GM19328 (cell line): Measurements from ENCODE around the gene ASTN2.

Experiments used
- ATAC-seq: cut with Tn5 transposase; IDR thresholded peaks from one replicate; pipeline ENCODE4 v1.9.1; 2021; ENCODE audit warnings: mild to moderate bottlenecking, moderate library complexity; ENCODE audit not compliant: unreplicated experiment

The ASTN2 gene

GRCh38 chr9:117414220-117414905, 494 bp downstream of the ASTN2 start:
- no peak for ATAC-seq

- no peak for ATAC-seq
Measured at GRCh38 chr9:117413346-117414219, 1.3 kb downstream of the ASTN2 start.

- no peak for ATAC-seq
Measured at GRCh38 chr9:117412841-117413240, 2.0 kb downstream of the ASTN2 start.

- no peak for ATAC-seq
Measured at GRCh38 chr9:117412006-117412715, 2.7 kb downstream of the ASTN2 start.

- ATAC-seq, result no peak
Measured at GRCh38 chr9:117411547-117411946, 3.3 kb downstream of the ASTN2 start.

GRCh38 chr9:117409321-117409720, 5.5 kb downstream of the ASTN2 start:
- ATAC-seq, result no peak

GRCh38 chr9:117407436-117408022, 7.3 kb downstream of the ASTN2 start:
- no peak for ATAC-seq

- no peak for ATAC-seq
Measured at GRCh38 chr9:117405950-117406705, 8.7 kb downstream of the ASTN2 start.

GRCh38 chr9:117403848-117404247, 11.0 kb downstream of the ASTN2 start:
- ATAC-seq, result no peak

GRCh38 chr9:117403403-117403811, 11.4 kb downstream of the ASTN2 start:
- no peak for ATAC-seq

GRCh38 chr9:117400171-117400570, 14.7 kb downstream of the ASTN2 start:
- ATAC-seq, result no peak

- ATAC-seq, result no peak
Measured at GRCh38 chr9:117395151-117395650, 19.7 kb downstream of the ASTN2 start.

GRCh38 chr9:117394655-117395054, 20.2 kb downstream of the ASTN2 start:
- ATAC-seq, result no peak

GRCh38 chr9:117392992-117393391, 21.9 kb downstream of the ASTN2 start:
- ATAC-seq, result no peak

GRCh38 chr9:117387422-117387821, 27.4 kb downstream of the ASTN2 start:
- no peak for ATAC-seq

- no peak for ATAC-seq
Measured at GRCh38 chr9:117379341-117379740, 35.5 kb downstream of the ASTN2 start.

GRCh38 chr9:117377046-117377445, 37.8 kb downstream of the ASTN2 start:
- ATAC-seq, result no peak

- ATAC-seq, result no peak
Measured at GRCh38 chr9:117375956-117376355, 38.9 kb downstream of the ASTN2 start.

- ATAC-seq, result no peak
Measured at GRCh38 chr9:117374076-117374725, 40.7 kb downstream of the ASTN2 start.
